ENCODE data around the gene CENPV. TPM values are rescaled to one million over a fixed set of nuclear protein-coding genes. Genes with fewer than 3 reads are reported as not detected.

CENPV gene
- total and polyA plus RNA-seq, 2 of the 13 experiments (the other 11 are each of a cell fraction or from before 2014, with no cell fraction given) = 193 to 292 TPM

DNA sequence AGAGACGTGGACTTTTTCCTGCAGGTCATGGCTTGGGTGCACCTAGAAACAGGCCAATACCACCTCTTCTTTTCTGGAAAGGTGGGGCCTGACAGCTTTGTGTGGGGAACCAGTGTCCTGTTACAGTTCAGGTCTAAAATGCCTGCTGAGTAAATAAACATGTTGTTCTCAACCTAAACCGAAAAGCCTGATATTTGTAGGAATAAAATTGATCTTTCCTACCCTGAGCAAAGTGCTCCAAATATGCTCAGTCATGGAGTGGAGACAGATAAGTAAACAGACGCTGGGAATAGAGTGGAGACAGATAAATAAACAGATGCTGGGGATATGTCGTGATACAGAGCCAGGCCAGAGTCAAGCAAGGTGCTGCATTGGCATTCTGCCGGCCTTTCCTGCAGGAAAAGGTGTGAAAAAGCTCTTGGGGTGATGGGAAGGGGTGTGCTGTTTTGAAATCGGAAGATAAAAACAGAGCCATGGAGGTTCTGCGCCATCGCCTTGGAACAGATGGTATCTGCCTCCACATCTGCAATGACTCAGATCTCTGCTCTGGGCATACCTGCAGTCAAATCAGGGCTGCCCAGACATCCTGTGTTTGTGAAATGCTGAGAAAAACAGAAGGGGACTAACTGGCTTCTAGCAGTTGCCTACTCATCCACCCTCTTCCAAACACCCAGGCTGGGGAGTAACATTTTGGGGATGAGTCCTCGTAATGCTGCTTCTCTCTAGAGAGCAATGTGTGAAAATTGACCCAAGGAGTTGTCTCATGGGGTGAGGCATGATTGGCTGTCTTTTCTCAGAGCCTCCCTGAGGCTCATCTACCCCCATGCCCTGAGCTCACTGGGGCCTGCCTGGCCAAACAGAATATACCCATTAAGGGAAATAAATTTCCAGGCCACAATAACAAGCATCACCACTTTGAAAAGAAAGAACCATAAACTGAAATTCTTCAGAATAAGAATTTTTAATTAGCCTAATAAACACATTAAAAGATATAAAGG is 45.3 kb upstream of the CENPV start (continued):
- TF ChIP-seq ZFX (CRISPR knock-in tag; IDR thresholded peaks at IDR 0.05; ENCODE audit: low read depth) (peak; percentile 17; the same call in 1 of the 2 replicates), TBX3 (IDR thresholded peaks at IDR 0.05; ENCODE audit: borderline replicate concordance) (peak; percentile 57; the same call in 1 of the 2 replicates), ZNF616 (CRISPR knock-in tag; IDR thresholded peaks at IDR 0.05; ENCODE audit: low read depth) (no peak), RFX1 (IDR thresholded peaks at IDR 0.05) (no peak), ZNF879 (CRISPR knock-in tag; IDR thresholded peaks at IDR 0.05) (no peak), MAFF (IDR thresholded peaks at IDR 0.05; ENCODE audit: low read depth, low read length) (no peak; the same call in 1 of the 2 replicates), GABPB1 (CRISPR knock-in tag; IDR thresholded peaks at IDR 0.05) (no peak), ZNF230 (CRISPR knock-in tag; IDR thresholded peaks at IDR 0.05) (no peak), CCAR2 (optimal IDR thresholded peaks at IDR 0.05; ENCODE audit: low read depth, low read length) (no peak)
- TF ChIP-seq, protein P1, sequence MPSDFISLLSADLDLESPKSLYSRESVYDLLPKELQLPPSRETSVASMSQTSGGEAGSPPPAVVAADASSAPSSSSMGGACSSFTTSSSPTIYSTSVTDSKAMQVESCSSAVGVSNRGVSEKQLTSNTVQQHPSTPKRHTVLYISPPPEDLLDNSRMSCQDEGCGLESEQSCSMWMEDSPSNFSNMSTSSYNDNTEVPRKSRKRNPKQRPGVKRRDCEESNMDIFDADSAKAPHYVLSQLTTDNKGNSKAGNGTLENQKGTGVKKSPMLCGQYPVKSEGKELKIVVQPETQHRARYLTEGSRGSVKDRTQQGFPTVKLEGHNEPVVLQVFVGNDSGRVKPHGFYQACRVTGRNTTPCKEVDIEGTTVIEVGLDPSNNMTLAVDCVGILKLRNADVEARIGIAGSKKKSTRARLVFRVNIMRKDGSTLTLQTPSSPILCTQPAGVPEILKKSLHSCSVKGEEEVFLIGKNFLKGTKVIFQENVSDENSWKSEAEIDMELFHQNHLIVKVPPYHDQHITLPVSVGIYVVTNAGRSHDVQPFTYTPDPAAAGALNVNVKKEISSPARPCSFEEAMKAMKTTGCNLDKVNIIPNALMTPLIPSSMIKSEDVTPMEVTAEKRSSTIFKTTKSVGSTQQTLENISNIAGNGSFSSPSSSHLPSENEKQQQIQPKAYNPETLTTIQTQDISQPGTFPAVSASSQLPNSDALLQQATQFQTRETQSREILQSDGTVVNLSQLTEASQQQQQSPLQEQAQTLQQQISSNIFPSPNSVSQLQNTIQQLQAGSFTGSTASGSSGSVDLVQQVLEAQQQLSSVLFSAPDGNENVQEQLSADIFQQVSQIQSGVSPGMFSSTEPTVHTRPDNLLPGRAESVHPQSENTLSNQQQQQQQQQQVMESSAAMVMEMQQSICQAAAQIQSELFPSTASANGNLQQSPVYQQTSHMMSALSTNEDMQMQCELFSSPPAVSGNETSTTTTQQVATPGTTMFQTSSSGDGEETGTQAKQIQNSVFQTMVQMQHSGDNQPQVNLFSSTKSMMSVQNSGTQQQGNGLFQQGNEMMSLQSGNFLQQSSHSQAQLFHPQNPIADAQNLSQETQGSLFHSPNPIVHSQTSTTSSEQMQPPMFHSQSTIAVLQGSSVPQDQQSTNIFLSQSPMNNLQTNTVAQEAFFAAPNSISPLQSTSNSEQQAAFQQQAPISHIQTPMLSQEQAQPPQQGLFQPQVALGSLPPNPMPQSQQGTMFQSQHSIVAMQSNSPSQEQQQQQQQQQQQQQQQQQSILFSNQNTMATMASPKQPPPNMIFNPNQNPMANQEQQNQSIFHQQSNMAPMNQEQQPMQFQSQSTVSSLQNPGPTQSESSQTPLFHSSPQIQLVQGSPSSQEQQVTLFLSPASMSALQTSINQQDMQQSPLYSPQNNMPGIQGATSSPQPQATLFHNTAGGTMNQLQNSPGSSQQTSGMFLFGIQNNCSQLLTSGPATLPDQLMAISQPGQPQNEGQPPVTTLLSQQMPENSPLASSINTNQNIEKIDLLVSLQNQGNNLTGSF (CRISPR knock-in tag; IDR thresholded peaks at IDR 0.05) = no peak
- TF ChIP-seq, protein P2, sequence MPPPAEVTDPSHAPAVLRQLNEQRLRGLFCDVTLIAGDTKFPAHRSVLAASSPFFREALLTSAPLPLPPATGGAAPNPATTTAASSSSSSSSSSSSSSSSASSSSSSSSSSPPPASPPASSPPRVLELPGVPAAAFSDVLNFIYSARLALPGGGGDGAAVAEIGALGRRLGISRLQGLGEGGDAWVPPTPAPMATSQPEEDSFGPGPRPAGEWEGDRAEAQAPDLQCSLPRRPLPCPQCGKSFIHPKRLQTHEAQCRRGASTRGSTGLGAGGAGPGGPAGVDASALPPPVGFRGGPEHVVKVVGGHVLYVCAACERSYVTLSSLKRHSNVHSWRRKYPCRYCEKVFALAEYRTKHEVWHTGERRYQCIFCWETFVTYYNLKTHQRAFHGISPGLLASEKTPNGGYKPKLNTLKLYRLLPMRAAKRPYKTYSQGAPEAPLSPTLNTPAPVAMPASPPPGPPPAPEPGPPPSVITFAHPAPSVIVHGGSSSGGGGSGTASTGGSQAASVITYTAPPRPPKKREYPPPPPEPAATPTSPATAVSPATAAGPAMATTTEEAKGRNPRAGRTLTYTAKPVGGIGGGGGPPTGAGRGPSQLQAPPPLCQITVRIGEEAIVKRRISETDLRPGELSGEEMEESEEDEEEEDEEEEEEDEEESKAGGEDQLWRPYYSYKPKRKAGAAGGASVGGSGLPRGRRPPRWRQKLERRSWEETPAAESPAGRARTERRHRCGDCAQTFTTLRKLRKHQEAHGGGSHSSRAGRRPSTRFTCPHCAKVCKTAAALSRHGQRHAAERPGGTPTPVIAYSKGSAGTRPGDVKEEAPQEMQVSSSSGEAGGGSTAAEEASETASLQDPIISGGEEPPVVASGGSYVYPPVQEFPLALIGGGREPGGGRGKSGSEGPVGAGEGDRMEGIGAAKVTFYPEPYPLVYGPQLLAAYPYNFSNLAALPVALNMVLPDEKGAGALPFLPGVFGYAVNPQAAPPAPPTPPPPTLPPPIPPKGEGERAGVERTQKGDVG (CRISPR knock-in tag; IDR thresholded peaks at IDR 0.05; ENCODE audit: borderline replicate concordance) = no peak
- TF ChIP-seq, protein P3, sequence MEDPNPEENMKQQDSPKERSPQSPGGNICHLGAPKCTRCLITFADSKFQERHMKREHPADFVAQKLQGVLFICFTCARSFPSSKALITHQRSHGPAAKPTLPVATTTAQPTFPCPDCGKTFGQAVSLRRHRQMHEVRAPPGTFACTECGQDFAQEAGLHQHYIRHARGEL (CRISPR knock-in tag; IDR thresholded peaks at IDR 0.05) = no peak

All from HepG2 (cell line).